GM18867 (cell line): Measurements from ENCODE around the gene EFNA4.
"Not testable (repeated sequence)": the region's sequence is repeated elsewhere in the genome, so short reads cannot be mapped to it uniquely, and the experiment has no call there.

Experiments used
- ATAC-seq: cut with Tn5 transposase; IDR thresholded peaks from one replicate; pipeline ENCODE4 v1.9.1; 2021; ENCODE audit warnings: mild to moderate bottlenecking, moderate library complexity; ENCODE audit not compliant: unreplicated experiment

EFNA4 gene

GRCh38 chr1:155116113-155116764, 52.7 kb downstream of the EFNA4 start:
- ATAC-seq = no peak

GRCh38 chr1:155117610-155118009, 54.1 kb downstream of the EFNA4 start:
- ATAC-seq = no peak

GRCh38 chr1:155118090-155118489, 54.5 kb downstream of the EFNA4 start:
- ATAC-seq = not testable (repeated sequence)
